K562 (cell line): Measurements from ENCODE around the gene KIF26B. TPM values are rescaled to one million over a fixed set of nuclear protein-coding genes. Genes with fewer than 3 reads are reported as not detected.

ENCODE experiments used
- ARID3B ChIP-seq: fragments of 250-450 bp; sonication (Bioruptor Pico); IDR thresholded peaks from 2 replicates; pipeline ENCODE4 v1.4.0; 2020; ENCODE audit warnings: borderline replicate concordance
- ATF7 ChIP-seq: fragments of 450-650 bp; IDR thresholded peaks from 2 replicates; pipeline ENCODE4 v1.7.1; 2014; ENCODE audit warnings: mild to moderate bottlenecking, moderate library complexity
- BCLAF1 ChIP-seq, 2 experiments: fragments of 450-650 bp in 1 of 2; IDR thresholded peaks; 2 replicates each; pipeline ENCODE4 v1.6.1; 2011 to 2017; ENCODE audit warnings: low read depth in 2 of 2, antibody characterized with exemption in 1 of 2, borderline replicate concordance in 1 of 2, low read length in 1 of 2, mild to moderate bottlenecking in 1 of 2, mixed read lengths in 1 of 2; ENCODE audit not compliant: control insufficient read depth in 1 of 2
- MYC ChIP-seq, 2 experiments: fragments of 250-450 bp in 1 of 2; sonication (Bioruptor Pico) in 1 of 2; IDR thresholded peaks; 2 replicates each; pipeline versions ENCODE4 v1.5.1 to v1.6.1; 2012 to 2021; ENCODE audit warnings: low read depth in 2 of 2, borderline replicate concordance in 1 of 2, improper control_type of control experiment in 1 of 2, low read length in 1 of 2, mild to moderate bottlenecking in 1 of 2, moderate library complexity in 1 of 2
- NFRKB ChIP-seq: fragments of 450-650 bp; IDR thresholded peaks from 2 replicates; pipeline ENCODE4 v1.6.1; 2016; ENCODE audit warnings: low read depth
- RAD21 ChIP-seq, 2 experiments: fragments of 250-450 bp in 1 of 2; fragments of 450-650 bp in 1 of 2; sonication (Bioruptor Pico) in 1 of 2; formaldehyde crosslinking in 1 of 2; IDR thresholded peaks in 1 of 2; conservative IDR thresholded peaks in 1 of 2; 2 replicates each; pipeline versions ENCODE4 v1.4.0 to v1.8.0; 2020 to 2022; ENCODE audit warnings: mild to moderate bottlenecking in 2 of 2, moderate library complexity in 1 of 2
- ZNF740 ChIP-seq, 3 experiments: fragments of 200-800 bp in 1 of 3; sonication (Bioruptor generic) in 1 of 3; sonication (generic) in 1 of 3; formaldehyde crosslinking in 1 of 3; IDR thresholded peaks; 2 replicates each; pipeline versions ENCODE4 v1.6.1 to v1.8.0; 2016 to 2022; ENCODE audit warnings: mild to moderate bottlenecking in 2 of 3, missing compliant biosample characterization in 2 of 3, missing genetic modification characterization in 2 of 3, missing genetic modification reagents in 1 of 3
- ZZZ3 ChIP-seq: fragments of 450-650 bp; IDR thresholded peaks from 2 replicates; pipeline ENCODE4 v1.6.1; 2016; ENCODE audit warnings: antibody characterized with exemption, mild to moderate bottlenecking, moderate library complexity
- polyA plus RNA-seq, 8 experiments: library from polyadenylated mRNA; depleted of rRNA in 4 of 8; stranded (reverse) in 5 of 8; unstranded in 3 of 8; fragments of >200 nt; fragmentation: Nextera tagmentation in 2 of 8; fragmentation: Illumina TruSeq in 1 of 8; extraction: Ambion mirVana in 2 of 8; extraction: Trizol in 1 of 8; gene quantifications; 2 replicates each; pipeline versions ENCODE4 v1.2.1 to v1.2.3, GENCODE V29; 2011 to 2014; ENCODE audit warnings: inconsistent platforms in 1 of 8, missing spikeins in 1 of 8
- total RNA-seq, 7 experiments: library from RNA; depleted of rRNA in 6 of 7; stranded (reverse); fragments of >200 nt in 6 of 7; fragmentation: Illumina TruSeq in 2 of 7; extraction: Trizol in 2 of 7; gene quantifications; 2 replicates each; pipeline versions ENCODE4 v1.2.1 to v1.2.3, GENCODE V29; 2011 to 2021; ENCODE audit warnings: low replicate concordance in 1 of 7

Gene KIF26B
- total and polyA plus RNA-seq, 9 of the 15 experiments (the other 6 are each of a cell fraction or from before 2014, with no cell fraction given): 0.02 to 0.08 (median 0.03) TPM; not detected in 6

DNA sequence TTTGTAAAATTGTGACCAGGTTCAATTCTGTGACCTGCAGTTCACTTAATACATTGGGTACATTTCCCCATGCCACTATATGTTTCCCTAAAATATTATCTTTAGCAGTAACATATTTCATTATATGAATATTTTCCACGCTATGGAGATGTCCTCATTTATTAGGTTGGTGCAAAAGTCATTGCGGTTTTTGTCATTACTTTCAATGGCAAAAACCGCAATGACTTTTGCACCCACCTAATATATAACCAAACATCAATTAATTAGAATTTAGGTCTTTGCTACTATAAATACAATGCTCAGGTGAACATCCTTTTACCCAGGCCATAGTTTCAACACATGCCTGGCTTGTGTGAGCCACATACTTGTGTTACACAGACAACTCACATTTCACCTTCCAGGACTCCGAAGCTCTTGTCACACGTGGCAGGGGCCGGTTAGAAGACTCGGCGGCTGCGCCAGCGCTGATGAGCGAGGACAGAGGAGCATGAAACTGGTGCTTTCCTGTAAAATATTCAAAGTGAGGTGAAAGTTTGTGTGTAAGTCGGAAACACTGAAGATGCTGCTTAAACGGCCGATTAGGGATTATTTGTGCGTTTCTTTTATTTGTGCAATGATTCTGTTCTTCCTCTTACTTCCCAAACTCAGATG, 215.5 kb downstream of the KIF26B start (continued):
- TF ChIP-seq MYC (IDR thresholded peaks at IDR 0.05; ENCODE audit: low read depth, low read length) (no peak), MYC (CRISPR knock-in tag; IDR thresholded peaks at IDR 0.05; ENCODE audit: borderline replicate concordance, low read depth) (no peak), BCLAF1 (IDR thresholded peaks at IDR 0.05; ENCODE audit: borderline replicate concordance in 1 of 2, control insufficient read depth in 1 of 2, low read depth in 2 of 2, low read length in 1 of 2) (no peak), ZZZ3 (no peak), ARID3B (CRISPR knock-in tag) (no peak), RAD21 (CRISPR knock-in tag; conservative IDR thresholded peaks at IDR 0.05 in 1 of 2, IDR thresholded peaks at IDR 0.05 in 1 of 2) (no peak), NFRKB (peak; percentile 78; the same call in 1 of the 2 replicates), ATF7 (peak; percentile 34; the same call in 1 of the 2 replicates), ZNF740 (CRISPR knock-in tag; IDR thresholded peaks at IDR 0.05) (no peak), ZNF740 (tag; IDR thresholded peaks at IDR 0.05) (no peak)
